ENCODE data around the gene ETV7.
A peak's percentile ranks its signal among the peaks of the same experiment; 100 is the strongest.

GRCh38 chr6:36386495-36387439 is 702 bp downstream of the ETV7 start:
- no peak for TF ChIP-seq CHD2 (IDR thresholded peaks at IDR 0.05; ENCODE audit: low read length, partially characterized antibody)
- no peak for TF ChIP-seq GABPA (IDR thresholded peaks at IDR 0.05; ENCODE audit: low read depth)
- no peak for TF ChIP-seq POLR2AphosphoS5 (IDR thresholded peaks at IDR 0.05; ENCODE audit: low read depth, low read length)
- TF ChIP-seq, protein P1, sequence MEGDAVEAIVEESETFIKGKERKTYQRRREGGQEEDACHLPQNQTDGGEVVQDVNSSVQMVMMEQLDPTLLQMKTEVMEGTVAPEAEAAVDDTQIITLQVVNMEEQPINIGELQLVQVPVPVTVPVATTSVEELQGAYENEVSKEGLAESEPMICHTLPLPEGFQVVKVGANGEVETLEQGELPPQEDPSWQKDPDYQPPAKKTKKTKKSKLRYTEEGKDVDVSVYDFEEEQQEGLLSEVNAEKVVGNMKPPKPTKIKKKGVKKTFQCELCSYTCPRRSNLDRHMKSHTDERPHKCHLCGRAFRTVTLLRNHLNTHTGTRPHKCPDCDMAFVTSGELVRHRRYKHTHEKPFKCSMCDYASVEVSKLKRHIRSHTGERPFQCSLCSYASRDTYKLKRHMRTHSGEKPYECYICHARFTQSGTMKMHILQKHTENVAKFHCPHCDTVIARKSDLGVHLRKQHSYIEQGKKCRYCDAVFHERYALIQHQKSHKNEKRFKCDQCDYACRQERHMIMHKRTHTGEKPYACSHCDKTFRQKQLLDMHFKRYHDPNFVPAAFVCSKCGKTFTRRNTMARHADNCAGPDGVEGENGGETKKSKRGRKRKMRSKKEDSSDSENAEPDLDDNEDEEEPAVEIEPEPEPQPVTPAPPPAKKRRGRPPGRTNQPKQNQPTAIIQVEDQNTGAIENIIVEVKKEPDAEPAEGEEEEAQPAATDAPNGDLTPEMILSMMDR (IDR thresholded peaks at IDR 0.05), result peak; percentile 25
- TF ChIP-seq, protein P2, sequence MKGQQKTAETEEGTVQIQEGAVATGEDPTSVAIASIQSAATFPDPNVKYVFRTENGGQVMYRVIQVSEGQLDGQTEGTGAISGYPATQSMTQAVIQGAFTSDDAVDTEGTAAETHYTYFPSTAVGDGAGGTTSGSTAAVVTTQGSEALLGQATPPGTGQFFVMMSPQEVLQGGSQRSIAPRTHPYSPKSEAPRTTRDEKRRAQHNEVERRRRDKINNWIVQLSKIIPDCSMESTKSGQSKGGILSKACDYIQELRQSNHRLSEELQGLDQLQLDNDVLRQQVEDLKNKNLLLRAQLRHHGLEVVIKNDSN (IDR thresholded peaks at IDR 0.05; ENCODE audit: borderline replicate concordance, low read depth), result no peak
- TF ChIP-seq ELF1 (IDR thresholded peaks at IDR 0.05), result no peak
